SJSA1 (cell line): ENCODE data around the gene UBE2L3. TPM values are rescaled to one million over a fixed set of nuclear protein-coding genes. Genes with fewer than 3 reads are reported as not detected.
"Not testable (repeated sequence)": the region's sequence is repeated elsewhere in the genome, so short reads cannot be mapped to it uniquely, and the experiment has no call there.

ENCODE experiments used
- DNase-seq, 2 experiments: peaks; one replicate each; pipeline ENCODE4 v3.0.0-alpha.2; 2015 to 2020; ENCODE audit warnings: low spot score in 2 of 2, low read depth in 1 of 2
- H3K27ac ChIP-seq: fragments of 250-450 bp; sonication (Bioruptor Pico); 2 replicates; pipeline ENCODE4 v1.5.1; 2020; ENCODE audit warnings: mild to moderate bottlenecking, moderate library complexity
- H3K27me3 ChIP-seq: fragments of 250-450 bp; sonication (Bioruptor Pico); replicated peaks from 2 replicates; pipeline ENCODE4 v1.5.1; 2020; ENCODE audit warnings: mild to moderate bottlenecking, moderate library complexity
- H3K36me3 ChIP-seq: fragments of 250-450 bp; sonication (Bioruptor Pico); 2 replicates; pipeline ENCODE4 v1.5.1; 2020; ENCODE audit warnings: mild to moderate bottlenecking
- H3K4me1 ChIP-seq: fragments of 250-450 bp; sonication (Bioruptor Pico); replicated peaks from 2 replicates; pipeline ENCODE4 v1.6.1; 2021; ENCODE audit warnings: mild to moderate bottlenecking
- H3K4me3 ChIP-seq: fragments of 250-450 bp; sonication (Bioruptor Pico); 2 replicates; pipeline ENCODE4 v1.5.1; 2020; ENCODE audit warnings: mild to moderate bottlenecking
- H3K9me3 ChIP-seq: fragments of 250-450 bp; sonication (Bioruptor Pico); replicated peaks from 2 replicates; pipeline ENCODE4 v1.5.1; 2020; ENCODE audit warnings: mild to moderate bottlenecking
- total RNA-seq: library from RNA; depleted of rRNA; stranded (reverse); fragments of >200 nt; shearing (Covaris generic); gene quantifications from 2 replicates; pipeline ENCODE4 v1.2.3, GENCODE V29; 2014

UBE2L3 gene
- total RNA-seq, 1 experiment from 2014 or later, result 94.3 TPM

DNA sequence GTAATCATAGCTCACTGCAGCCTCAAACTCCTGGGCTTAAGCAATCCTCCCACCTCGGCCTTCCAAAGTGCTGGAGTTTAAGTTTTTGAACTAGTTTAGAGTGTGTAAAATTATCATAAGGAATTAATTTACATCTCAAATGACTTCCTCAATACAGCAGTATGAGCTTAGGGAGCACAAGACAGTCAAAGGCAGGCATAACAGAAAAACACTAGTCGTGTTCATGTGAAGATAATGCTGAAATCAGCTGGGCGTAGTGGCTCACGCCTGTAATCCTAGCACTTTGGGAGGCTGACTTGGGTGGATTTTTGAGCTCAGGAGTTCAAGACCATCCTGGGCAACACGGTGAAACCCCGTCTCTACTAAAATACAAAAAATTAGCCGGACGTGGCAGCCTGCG is 36.5 kb downstream of the UBE2L3 start:
- peaks cover 39% of the 10 kb centered on the region for H3K36me3 ChIP-seq

DNA sequence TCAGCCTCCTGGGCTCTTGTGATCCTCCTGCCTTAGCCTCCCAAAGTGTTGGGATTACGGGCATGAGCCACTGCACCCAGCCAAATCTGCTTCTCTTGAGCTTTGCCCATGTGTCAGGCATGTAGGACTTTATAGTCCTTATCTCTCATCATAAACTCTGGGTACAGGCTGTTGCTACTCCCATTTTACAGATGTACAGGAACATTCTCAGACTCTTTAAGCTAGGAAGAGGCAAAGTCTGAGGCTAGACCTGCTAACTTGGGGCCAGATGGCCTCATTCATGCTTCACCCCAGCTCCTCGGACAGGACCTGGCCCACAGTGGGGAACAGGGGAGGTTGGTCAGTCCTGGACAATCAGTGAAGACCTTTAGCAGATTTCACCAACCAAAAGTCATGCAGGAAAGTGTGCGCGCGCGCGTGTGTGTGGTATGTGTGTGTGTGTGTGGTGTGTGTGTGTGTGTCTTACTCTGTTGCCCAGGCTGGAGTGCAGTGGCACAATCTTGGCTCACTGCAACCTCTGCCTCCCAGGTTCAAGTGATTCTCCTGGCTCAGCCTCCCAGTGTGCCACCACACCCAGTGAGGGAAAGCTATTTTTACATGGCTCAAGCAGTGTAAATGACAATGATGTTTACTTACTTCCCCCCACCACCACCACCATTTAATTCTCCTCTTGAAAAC is 38.5 kb downstream of the UBE2L3 start:
- DNase-seq, result no peak
- H3K27ac ChIP-seq, result no peak overlapping the region
- H3K4me1 ChIP-seq, result peaks cover 16% of the 10 kb centered on the region
- H3K4me3 ChIP-seq, result no peak overlapping the region
- H3K27me3 ChIP-seq, result no peaks in the 10 kb centered on the region
- H3K36me3 ChIP-seq, result peaks cover 47% of the 10 kb centered on the region
- H3K9me3 ChIP-seq, result no peaks in the 10 kb centered on the region

More for the DNA sequence above, 36.5 kb downstream of the UBE2L3 start:
- no peak for DNase-seq
- Histone ChIP-seq H3K9me3 (no peaks in the 10 kb centered on the region), H3K4me3 (no peak overlapping the region), H3K27me3 (no peaks in the 10 kb centered on the region), H3K27ac (no peak overlapping the region), H3K4me1 (peaks cover 5% of the 10 kb centered on the region)

DNA sequence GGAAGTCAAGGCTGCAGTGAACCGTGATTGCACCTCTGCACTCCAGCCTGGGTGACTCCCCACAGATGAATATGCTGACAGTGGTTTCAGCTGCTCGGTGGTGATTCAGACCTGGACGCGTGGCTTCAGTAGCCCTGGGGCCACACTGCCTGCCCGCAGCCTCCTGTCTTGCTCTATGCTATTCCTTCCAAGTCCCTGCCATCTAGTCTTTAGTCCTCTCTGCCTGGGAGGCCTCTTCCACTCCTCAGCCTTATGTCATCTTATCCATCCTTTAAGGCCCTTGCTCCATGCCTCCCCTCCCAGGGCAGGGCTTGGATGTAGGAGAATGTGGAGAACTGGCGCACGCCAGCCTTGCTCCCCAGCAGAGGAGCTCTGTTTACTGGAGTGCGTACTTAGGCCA is 39.3 kb downstream of the UBE2L3 start:
- Histone ChIP-seq H3K36me3 (peaks cover 48% of the 10 kb centered on the region), H3K4me3 (no peak overlapping the region), H3K27me3 (no peaks in the 10 kb centered on the region), H3K27ac (no peak overlapping the region), H3K4me1 (peaks cover 22% of the 10 kb centered on the region), H3K9me3 (no peaks in the 10 kb centered on the region)
- DNase-seq, result no peak

DNA sequence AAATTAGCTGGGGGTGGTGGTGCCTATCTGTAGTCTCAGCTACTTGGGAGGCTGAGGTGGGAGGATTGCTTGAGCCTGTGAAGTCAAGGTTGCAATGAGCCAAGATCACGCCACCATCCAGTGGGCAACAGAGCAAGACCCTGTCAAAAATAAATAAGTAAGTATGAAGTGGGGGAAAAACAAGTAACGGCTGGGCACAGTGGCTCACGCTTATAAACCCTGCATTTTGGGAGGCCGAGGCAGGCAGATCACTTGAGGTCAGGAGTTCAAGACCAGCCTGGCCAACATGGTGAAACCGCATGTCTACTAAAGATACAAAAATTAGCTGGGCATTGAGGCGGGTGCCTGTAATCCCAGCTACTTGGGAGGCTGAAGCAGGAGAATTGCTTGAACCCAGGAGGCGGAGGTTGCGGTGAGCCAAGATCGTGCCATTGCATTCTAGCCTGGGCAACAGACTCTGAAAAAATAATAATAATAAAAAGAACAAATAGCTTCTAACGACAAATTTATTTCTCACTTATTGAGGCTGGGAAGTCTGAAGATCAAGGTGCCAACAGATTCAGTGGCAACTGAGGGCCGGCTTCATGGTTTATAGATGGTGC is 42.1 kb downstream of the UBE2L3 start:
- not testable (repeated sequence) for H3K4me3 ChIP-seq, DNase-seq
- peaks cover 30% of the 10 kb centered on the region for H3K4me1 ChIP-seq

DNA sequence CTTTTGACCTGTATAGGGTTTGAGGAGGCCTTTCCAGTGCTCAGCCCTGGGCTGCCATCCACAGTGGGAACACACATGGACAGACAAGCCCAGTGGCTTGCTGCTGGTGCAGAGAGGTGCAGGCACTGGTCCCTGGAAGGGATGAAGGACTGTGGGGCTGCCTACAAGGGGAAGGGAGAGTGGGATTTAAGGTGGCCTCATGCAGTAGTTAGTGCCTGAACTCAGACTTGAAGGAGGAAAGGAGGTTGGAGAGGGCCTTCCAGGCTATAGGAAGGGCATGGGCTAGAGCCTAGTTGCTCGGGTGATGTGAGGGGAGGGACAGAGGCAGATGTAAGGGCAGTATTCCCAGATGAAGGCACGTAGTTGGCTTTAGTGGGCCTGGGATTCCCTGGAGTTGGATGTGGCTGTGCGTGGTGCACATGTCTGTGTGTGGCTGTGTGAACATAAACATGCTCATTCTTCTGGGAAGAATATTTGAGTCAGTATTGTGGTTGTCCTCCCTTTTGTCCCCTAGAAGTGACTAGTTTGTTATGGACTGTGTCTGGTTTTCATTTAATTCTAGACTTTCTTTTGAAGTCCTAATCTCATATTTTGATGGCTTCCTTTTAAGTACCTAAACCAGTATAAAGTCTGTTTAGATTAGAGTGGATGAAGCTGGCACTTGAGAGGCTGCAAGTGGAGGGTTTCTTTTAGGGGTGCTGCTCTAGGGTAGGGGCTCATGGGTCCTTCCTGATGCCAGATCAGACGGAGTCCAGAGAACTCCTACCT is 43.9 kb downstream of the UBE2L3 start:
- peaks cover 25% of the 10 kb centered on the region for H3K4me1 ChIP-seq
- no peak overlapping the region; the same call in 1 of the 2 replicates for H3K27ac ChIP-seq
- H3K9me3 ChIP-seq, result no peaks in the 10 kb centered on the region
- no peak overlapping the region for H3K4me3 ChIP-seq
- DNase-seq, result peak; percentile 64 to 75
- H3K27me3 ChIP-seq, result no peaks in the 10 kb centered on the region
- peaks cover 73% of the 10 kb centered on the region for H3K36me3 ChIP-seq

More for the DNA sequence above, 42.1 kb downstream of the UBE2L3 start:
- H3K27me3 ChIP-seq, H3K27ac ChIP-seq, H3K9me3 ChIP-seq: not testable (repeated sequence)
- H3K36me3 ChIP-seq, result peaks cover 64% of the 10 kb centered on the region

DNA sequence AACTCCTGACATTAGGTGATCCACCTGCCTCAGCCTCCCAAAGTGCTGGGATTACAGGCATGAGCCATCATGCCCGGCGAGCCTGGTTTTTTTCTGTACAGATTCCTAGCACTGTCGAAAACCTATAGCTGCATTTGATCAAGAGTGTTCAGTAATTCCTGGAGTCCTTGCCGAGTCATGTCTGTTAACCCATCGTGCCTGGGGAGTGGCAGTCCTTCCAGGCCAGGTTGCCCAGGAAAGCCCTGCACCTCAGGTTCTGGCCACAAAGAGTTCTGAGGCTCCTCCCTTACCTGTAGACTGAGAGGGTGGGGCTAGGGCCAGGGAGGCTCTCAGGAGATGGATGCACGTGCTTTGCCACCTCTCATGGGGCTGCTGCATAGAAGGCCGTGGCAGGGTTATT is 45.3 kb downstream of the UBE2L3 start:
- H3K27ac ChIP-seq, result no peak overlapping the region
- no peaks in the 10 kb centered on the region for H3K27me3 ChIP-seq
- H3K9me3 ChIP-seq, result no peaks in the 10 kb centered on the region
- no peak overlapping the region for H3K4me3 ChIP-seq
- H3K36me3 ChIP-seq, result peaks cover 75% of the 10 kb centered on the region
- peaks cover 25% of the 10 kb centered on the region for H3K4me1 ChIP-seq
- no peak for DNase-seq

DNA sequence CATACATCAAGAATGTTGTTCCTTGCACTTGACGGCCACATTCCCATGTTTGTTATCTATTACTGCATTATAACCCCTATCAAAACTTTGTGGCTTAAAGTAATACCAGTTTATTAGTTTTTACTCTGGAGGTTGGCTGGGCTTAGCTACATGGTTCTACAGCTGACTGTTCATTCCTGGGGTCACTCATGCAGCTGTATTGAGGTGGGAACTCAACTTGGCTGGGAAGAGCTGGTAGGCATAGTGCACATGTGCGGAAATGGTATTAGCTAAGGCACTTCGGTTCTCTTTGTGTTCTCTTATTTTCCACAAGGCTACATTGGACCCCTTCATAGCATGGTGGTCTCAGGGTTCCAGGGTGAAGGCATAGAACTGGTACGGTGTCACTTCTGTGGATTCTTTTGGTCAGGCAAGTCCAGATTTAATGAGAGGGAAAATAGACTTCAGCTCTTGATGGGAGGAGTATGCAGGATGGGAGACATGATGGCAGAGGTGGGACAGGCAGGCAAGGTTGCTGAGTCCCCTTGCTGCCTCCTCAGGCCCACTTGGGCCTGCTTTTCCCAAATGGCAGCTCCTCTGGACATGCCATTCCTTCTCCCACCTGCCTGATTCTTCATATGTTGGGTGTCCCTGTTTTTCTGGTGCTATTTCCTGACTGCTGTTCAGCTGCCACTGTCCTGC is 46.2 kb downstream of the UBE2L3 start:
- DNase-seq, result no peak
- H3K36me3 ChIP-seq, result peaks cover 81% of the 10 kb centered on the region
- H3K4me3 ChIP-seq, result no peak overlapping the region
- H3K9me3 ChIP-seq, result no peaks in the 10 kb centered on the region
- H3K27me3 ChIP-seq, result no peaks in the 10 kb centered on the region
- no peak overlapping the region for H3K27ac ChIP-seq
- H3K4me1 ChIP-seq, result peaks cover 25% of the 10 kb centered on the region

DNA sequence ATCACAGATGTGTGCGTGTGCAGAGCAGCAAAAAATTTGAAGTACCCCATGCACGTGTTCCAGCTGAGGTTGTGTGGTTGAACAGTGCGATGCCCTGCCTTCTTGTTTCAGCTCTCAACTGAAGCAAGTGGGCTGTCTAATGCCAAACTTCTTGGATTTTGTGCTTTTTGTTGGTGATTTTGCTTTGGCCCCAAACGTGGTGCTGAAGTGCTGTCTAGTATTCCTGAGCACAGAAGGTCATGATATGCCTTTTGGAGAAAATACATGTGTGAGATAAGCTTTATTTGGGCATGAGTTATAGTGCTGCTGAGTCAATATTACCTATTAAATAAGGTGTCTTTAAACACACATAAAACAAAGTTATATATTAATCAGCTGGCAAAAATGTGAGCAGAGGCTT is 48.2 kb downstream of the UBE2L3 start:
- Histone ChIP-seq H3K27me3 (no peaks in the 10 kb centered on the region), H3K36me3 (peaks cover 79% of the 10 kb centered on the region), H3K4me3 (no peak overlapping the region), H3K27ac (no peak overlapping the region), H3K4me1 (peaks cover 25% of the 10 kb centered on the region), H3K9me3 (no peaks in the 10 kb centered on the region)
- no peak for DNase-seq

DNA sequence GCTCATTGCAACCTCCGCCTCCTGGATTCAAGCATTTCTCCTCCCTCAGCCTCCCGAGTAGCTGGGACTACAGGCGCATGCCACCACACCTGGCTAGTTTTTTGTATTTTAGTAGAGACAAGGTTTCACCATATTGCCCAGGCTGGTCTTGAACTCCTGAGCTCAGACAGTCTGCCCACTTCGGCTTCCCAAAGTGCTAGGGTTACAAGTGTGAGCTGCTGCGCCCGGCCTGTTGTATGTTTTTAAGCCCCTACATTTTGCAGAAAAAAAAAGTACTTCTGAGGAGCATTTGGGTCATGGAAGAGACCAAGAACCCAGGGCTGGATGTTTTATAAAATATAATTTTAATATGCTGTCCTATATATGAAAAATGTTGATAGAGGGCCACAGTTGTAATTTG is 49.8 kb downstream of the UBE2L3 start:
- not testable (repeated sequence) for H3K9me3 ChIP-seq, H3K27me3 ChIP-seq, DNase-seq, H3K27ac ChIP-seq, H3K4me3 ChIP-seq
- Histone ChIP-seq H3K36me3 (peaks cover 80% of the 10 kb centered on the region), H3K4me1 (peaks cover 11% of the 10 kb centered on the region)

DNA sequence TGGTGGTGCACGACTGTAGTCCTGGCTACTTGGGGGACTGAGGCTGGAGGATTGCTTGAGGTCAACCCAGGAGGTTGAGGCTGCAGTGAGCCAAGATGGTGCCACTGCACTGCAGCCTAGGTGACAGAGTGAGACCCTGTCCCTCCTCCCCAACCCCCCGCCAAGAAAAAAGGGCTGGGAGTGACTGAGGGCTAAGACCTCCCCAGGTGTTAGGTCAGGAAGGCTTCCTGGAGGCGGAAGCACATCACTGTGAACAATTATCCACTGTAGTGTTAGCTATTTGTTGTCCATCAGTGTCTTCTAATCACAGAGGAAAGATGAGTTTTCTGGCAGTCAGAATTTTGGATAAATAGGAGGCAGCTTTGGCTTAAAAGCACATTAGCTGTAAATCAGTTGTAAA is 53.5 kb downstream of the UBE2L3 start:
- no peak overlapping the region for H3K27ac ChIP-seq
- no peak overlapping the region for H3K4me3 ChIP-seq
- no peak for DNase-seq
- H3K27me3 ChIP-seq, result no peaks in the 10 kb centered on the region
- H3K9me3 ChIP-seq, result no peaks in the 10 kb centered on the region
- H3K4me1 ChIP-seq, result peaks cover 8% of the 10 kb centered on the region
- H3K36me3 ChIP-seq, result peaks cover 83% of the 10 kb centered on the region

DNA sequence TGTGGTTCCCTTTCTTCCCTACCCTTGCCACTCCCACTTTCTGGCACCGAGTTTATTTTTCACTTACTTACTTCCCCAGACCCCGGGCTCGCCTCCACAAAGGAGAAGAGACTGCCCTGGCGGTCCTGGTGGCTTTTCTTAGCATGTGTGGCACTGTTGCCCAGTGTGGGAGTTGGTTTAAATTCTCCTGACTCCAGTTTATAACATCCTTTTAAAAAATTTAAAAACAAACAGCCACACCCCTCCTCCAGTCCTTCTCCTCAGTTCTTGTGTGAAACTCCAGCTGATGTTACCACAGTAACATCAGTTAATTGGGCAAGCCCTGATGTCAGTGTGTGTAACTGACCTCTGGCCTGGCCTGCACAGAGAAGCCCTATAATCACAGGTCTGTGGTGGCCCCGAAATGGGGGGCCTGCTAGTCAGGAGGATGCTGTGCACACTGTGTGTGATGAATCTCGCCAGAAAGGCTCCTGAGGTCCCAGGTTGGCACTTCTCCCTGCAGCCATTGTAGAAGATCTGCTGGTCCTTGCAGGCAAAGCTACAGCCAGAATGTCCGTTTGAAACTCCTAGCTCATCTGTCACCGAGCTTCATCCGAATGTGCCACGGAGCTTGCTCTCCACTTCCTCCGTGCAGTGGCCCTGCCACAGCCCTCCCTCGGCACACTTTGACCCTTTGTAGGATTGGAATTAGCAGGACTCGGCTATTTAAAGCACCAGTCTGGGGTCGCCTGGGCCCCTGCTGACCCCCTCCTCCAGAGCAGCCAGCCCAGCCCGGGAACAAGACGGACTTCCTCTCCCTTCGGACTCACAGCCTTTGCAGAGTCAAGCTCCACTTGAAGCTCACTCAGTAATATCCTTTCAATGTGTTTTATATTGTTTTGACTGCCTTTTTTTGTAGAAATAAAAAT is 54.8 kb downstream of the UBE2L3 start:
- H3K27me3 ChIP-seq, result no peaks in the 10 kb centered on the region
- H3K27ac ChIP-seq, result no peak overlapping the region
- peaks cover 84% of the 10 kb centered on the region for H3K36me3 ChIP-seq
- no peak overlapping the region for H3K4me3 ChIP-seq
- H3K9me3 ChIP-seq, result no peaks in the 10 kb centered on the region
- no peak for DNase-seq
- H3K4me1 ChIP-seq, result peaks cover 8% of the 10 kb centered on the region

DNA sequence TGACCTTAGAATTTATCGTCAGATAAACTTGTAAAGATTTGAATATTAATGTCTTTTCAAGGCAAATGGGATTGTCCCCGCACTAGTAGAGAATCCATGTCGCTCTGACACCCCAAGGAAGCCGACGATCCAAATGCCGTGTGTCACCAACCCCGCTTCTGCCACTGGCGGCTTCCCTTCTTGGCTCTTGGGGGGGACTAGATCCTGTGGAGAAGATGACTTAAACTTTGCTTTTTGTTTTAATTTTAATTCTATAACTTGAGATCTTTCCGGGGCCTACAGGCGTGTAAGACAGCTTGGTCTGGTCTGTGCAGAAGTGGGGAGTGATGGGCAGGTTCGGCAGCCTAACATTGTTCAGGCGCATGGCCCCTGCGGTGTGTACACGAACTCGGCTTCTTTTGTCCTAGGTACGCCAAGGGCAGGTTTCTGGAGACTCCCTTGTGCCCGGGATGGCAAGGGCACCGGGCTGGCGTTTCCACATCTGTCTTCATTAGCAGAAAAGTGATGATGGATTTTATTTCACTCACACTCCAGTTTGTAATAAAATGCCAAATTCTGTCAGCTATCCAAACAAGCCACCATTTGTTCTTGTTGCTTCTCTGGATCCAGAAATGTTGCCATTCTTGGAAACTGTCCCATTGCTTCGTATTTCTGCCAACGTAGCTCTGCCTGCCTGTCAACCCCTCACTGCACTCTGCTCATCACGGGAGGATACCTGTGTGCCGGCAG is 55.6 kb downstream of the UBE2L3 start:
- Histone ChIP-seq H3K4me1 (peaks cover 8% of the 10 kb centered on the region), H3K4me3 (no peak overlapping the region), H3K27ac (no peak overlapping the region), H3K27me3 (no peaks in the 10 kb centered on the region), H3K9me3 (no peaks in the 10 kb centered on the region), H3K36me3 (peaks cover 82% of the 10 kb centered on the region)
- DNase-seq, result no peak

DNA sequence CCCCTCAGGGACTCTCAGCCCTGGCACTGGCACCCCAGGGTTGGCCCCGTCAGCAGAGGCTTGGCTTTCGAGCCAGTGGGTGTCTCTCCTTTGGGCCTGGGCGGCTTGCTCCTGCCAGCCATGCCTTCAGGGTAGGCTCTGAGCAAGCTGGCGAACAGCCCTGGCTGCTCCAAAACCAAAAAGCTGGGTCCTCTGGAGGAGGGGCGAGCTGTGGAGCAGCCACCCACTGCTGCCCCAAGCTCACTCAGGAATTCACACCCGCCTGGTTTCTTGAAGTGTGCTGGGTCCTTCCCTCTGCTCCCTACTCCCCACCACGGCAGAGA is 56.1 kb downstream of the UBE2L3 start:
- H3K4me1 ChIP-seq, result peaks cover 8% of the 10 kb centered on the region
- no peak for DNase-seq
- no peaks in the 10 kb centered on the region for H3K27me3 ChIP-seq
- H3K36me3 ChIP-seq, result peaks cover 84% of the 10 kb centered on the region
- H3K27ac ChIP-seq, result no peak overlapping the region
- H3K4me3 ChIP-seq, result no peak overlapping the region
- no peaks in the 10 kb centered on the region for H3K9me3 ChIP-seq
